Hippocampal formation (tissue), 2 donors: Measurements from ENCODE around the gene AK1.
"Not testable (repeated sequence)": the region's sequence is repeated elsewhere in the genome, so short reads cannot be mapped to it uniquely, and the experiment has no call there.

Experiments
- DNase-seq, 2 donors: peaks; one replicate each; lab custom pipeline; 2025; lab: John Stamatoyannopoulos, UW

Gene AK1

DNA sequence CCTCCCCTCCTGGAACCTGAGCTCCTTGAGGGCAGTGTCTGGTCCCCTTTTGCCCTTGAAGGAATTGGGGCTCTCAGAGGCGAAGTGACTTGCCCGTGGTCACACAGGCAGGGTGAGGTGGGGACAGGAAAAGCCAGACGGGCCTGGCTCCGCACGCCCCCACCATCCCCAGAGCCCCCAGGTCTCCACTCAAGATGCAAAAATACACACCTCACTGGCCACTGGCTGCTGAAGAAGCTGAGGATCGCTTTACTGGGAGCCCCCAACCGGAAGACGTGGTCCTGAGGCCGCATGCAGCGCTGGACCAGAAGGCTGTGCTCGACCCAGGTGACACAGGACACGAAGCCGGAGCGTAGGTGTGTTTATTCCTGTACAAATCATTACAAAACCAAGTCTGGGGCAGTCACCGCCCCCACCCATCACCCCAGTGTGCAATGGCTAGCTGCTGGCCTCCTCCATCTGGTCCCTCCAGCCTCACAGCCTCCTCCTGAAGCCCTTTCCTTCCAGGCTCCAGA, 7.6 kb upstream of the AK1 start:
- no peak for DNase-seq

GRCh38 chr9:127884427-127884911, 7.0 kb upstream of the AK1 start:
- DNase-seq, result no peak

DNA sequence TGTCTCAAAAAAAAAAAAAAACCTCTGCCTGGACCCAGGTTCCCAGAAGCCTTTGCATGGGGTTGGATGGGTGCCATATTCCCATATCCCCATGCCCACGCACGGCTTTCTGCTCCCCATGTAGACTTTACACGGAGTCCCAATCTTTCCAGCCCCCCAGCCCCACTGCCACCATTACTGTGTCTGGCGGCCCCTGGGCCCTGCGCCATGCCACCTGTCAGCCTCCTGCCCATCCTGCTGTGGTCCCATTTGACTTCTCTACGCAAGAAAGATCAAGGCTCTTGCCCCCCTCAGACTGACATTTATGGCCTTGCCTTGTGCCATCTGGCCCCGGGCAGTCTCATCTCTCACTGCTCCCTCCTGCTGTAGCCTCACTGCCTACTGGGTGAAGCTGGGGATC, 6.5 kb upstream of the AK1 start:
- no peak for DNase-seq

DNA sequence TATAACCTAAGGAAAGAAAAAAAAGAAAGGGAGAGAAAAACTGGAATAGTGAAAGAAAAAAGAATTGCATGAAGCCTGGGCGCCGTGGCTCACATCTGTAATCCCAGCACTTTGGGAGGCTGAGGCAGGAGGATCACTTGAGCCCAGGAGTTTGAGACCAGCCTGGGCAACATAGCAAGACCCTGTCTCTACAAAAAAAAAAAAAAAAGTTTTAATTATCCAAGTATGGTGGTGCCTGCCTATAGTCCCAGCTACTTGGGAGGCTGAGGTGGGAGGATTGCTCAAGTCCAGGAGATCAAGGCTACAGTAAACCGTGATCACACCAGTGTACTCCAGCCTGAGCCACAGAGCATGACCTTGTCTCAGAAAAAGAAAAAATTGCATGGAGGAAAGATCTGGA, 4.2 kb upstream of the AK1 start:
- DNase-seq, result not testable (repeated sequence)

DNA sequence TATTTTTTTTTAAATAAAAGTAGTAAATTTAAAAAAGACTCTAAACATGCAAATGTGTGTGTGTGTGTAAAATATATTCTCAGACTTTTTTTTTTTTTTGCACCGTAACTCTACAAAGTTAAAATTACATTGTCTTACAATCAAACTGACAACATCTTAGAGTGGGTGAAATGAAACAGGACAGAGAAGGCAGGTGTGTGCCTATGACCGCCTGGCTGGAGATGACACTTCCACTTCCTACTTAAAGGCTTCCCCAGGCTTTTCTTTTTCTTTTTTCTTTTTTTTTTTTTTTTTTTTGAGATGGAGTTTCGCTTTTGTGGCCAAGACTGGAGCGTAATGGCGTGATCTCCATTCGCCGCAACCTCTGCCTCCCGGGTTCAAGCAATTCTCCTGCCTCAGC, 2.7 kb upstream of the AK1 start:
- DNase-seq, result no peak

GRCh38 chr9:127878652-127879390, 1.3 kb upstream of the AK1 start:
- no peak for DNase-seq

GRCh38 chr9:127878001-127878651, 651 bp upstream of the AK1 start:
- no peak for DNase-seq

- DNase-seq, result no peak
Observed at GRCh38 chr9:127876764-127877562, 512 bp downstream of the AK1 start.

GRCh38 chr9:127876026-127876763, 1.3 kb downstream of the AK1 start:
- no peak for DNase-seq

GRCh38 chr9:127875306-127875966, 2.0 kb downstream of the AK1 start:
- no peak for DNase-seq

DNA sequence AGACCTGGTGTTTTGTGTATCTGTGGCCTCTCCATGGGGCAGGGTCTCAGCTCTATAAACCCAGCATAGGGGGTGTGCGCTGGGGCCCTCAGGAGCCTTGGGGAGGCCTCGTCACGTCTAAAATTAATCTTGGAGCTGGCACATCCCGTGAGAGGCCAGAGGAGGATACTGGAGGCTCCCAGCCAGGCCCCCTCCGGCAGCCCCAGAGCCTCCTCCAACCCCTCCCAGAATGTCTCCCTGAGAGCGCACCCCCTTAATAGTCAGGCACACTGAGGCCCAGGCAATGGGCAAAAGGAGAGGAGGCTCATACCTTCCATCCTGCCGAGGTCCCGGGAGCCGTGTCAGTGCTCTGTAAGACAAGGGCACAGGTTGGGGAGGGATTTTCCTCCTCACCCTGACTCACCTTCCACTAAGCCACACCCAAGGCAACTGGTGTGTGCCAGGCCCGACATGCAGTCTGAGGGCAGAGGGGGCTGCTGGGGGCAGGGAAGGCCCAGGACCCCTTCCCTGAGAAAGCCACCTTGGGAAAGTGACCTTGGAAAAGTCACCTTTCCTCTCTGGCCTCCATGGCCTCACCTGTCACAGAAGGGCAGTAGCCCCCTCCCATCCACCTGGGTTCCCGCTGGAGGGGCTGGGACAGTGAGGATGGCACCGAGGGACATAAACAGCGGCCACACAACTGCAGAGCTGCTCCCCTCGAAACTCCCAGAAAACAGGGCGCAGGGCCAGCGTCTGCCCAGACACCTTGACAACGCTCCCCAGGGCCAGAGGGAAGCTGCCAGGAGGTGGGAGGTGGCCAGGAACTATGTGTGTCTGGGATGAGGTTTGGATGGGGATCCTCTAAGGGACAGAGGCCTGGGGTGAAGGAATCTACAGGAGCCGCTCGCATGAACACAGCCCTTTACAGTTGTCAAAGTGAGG, 2.9 kb downstream of the AK1 start:
- DNase-seq, result peak in 1 of 2 donors; percentile 36

GRCh38 chr9:127873886-127874285, 3.6 kb downstream of the AK1 start:
- peak; percentile 81 to 83 for DNase-seq

DNA sequence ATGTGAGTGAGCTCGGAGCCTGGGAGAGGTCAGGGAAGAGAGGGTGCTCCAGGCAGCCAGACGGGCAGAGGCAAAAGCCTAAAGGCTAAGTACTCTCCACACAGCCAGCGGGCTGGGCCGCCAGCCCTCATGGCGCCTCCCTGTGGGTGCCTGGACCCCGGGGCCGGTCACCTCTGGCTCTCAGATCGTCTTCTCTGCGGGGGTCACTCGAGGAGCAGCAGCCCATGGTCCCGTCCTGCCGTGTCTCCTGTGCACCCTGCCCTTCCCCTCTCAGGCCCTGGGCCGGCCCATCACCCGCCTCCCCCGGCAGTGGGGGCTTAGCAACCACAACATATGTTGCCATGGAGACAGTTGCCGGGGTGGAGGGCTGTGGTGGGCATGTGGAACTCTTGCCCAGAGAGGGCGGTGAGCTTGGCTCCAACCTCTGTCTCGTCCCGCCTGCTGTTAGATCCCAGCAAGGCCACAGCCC, 4.2 kb downstream of the AK1 start:
- DNase-seq, result peak; percentile 15 to 42

DNA sequence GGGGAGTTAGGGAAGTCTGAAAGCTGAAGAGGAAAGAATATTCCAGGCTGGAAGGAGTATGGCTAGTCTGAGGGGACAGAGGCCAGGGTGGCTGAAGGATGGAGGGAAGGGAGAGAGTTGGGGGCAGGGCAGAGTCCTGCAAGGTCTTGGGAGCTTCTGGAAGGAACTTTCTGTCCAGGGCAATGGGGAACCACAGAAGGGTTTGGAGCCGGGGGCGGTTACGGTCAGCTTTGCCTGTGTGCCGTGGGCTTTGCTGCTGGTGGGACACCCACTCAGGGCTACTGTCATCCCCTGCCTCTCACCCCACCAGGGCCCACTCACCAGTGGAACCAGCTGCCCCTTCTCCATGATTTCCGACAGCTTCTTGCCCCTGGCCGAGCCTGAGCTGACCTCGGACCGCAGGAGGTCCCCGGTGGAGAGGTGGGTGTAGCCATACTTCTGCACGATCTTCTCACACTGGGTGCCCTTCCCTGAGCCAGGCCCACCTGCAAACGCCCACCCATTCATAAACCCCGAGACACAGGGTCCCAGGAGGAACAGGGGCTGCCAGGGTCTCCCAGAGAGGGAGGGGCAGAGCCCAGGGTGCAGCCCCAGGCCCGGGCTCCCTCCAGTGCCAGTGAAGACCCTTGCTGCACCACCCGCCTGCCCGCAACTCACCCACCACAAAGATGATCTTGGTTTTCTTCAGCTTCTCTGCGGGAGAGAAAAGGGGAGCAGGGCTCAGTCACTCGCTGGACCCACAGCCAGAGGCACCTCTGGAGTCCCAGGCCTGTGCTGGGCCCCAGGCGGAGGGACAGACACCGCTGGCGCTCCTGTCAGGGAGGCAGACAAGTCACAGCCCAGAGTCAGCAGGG, 4.9 kb downstream of the AK1 start:
- no peak for DNase-seq

- DNase-seq, result no peak
Observed at GRCh38 chr9:127871531-127871930, 5.9 kb downstream of the AK1 start.

GRCh38 chr9:127870887-127871286, 6.6 kb downstream of the AK1 start:
- DNase-seq, result no peak

DNA sequence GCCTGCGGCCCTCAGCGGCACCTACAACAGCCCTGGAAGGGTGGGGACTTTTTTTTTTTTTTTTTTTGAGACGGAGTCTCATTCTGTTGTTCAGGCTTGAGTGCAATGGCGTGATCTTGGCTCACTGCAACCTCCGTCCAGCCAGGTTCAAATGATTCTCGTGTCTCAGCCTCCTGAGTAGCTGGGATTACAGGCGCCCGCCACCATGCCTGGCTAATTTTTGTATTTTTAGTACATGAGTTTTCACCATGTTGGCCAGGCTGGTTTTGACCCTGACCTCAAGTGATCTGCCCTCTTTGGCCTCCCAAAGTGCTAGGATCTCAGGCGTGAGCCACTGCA, 7.4 kb downstream of the AK1 start:
- DNase-seq, result not testable (repeated sequence)

GRCh38 chr9:127869310-127870152, 7.9 kb downstream of the AK1 start:
- DNase-seq, result peak; percentile 22 to 71
